ENCODE data around the gene PI4KB.
A peak's percentile ranks its signal among the peaks of the same experiment; 100 is the strongest.

PI4KB gene

GRCh38 chr1:151346082-151346768 is 19.0 kb upstream of the PI4KB start:
- no peak for DNase-seq (ENCODE audit: low spot score)

- DNase-seq (ENCODE audit: low spot score), result no peak
Measured at GRCh38 chr1:151344291-151344690, 17.1 kb upstream of the PI4KB start.

GRCh38 chr1:151343587-151343986 is 16.4 kb upstream of the PI4KB start:
- no peak for DNase-seq (ENCODE audit: low spot score)

- no peak for DNase-seq (ENCODE audit: low spot score)
Measured at GRCh38 chr1:151342569-151342968, 15.4 kb upstream of the PI4KB start.

GRCh38 chr1:151342021-151342420 is 14.8 kb upstream of the PI4KB start:
- DNase-seq (ENCODE audit: low spot score), result no peak

- DNase-seq (ENCODE audit: low spot score), result peak; percentile 33
Measured at GRCh38 chr1:151340870-151341754, 13.9 kb upstream of the PI4KB start.

GRCh38 chr1:151336556-151336955 is 9.3 kb upstream of the PI4KB start:
- DNase-seq (ENCODE audit: low spot score), result no peak

- no peak for DNase-seq (ENCODE audit: low spot score)
Measured at GRCh38 chr1:151334822-151335221, 7.6 kb upstream of the PI4KB start.

GRCh38 chr1:151327903-151328674 is 873 bp upstream of the PI4KB start:
- peak; percentile 51 for DNase-seq (ENCODE audit: low spot score)

- peak; percentile 48 for DNase-seq (ENCODE audit: low spot score)
Measured at GRCh38 chr1:151326619-151327222, 495 bp downstream of the PI4KB start.

- DNase-seq (ENCODE audit: low spot score), result no peak
Measured at GRCh38 chr1:151325646-151326429, 1.4 kb downstream of the PI4KB start.

- DNase-seq (ENCODE audit: low spot score), result no peak
Measured at GRCh38 chr1:151325231-151325630, 2.0 kb downstream of the PI4KB start.

- DNase-seq (ENCODE audit: low spot score), result no peak
Measured at GRCh38 chr1:151324390-151324930, 2.8 kb downstream of the PI4KB start.

GRCh38 chr1:151318975-151319374 is 8.2 kb downstream of the PI4KB start:
- no peak for DNase-seq (ENCODE audit: low spot score)

- DNase-seq (ENCODE audit: low spot score), result no peak
Measured at GRCh38 chr1:151315565-151316235, 11.5 kb downstream of the PI4KB start.

- DNase-seq (ENCODE audit: low spot score), result no peak
Measured at GRCh38 chr1:151314137-151314875, 12.9 kb downstream of the PI4KB start.

- no peak for DNase-seq (ENCODE audit: low spot score)
Measured at GRCh38 chr1:151313501-151313900, 13.7 kb downstream of the PI4KB start.

GRCh38 chr1:151312826-151313225 is 14.4 kb downstream of the PI4KB start:
- DNase-seq (ENCODE audit: low spot score), result no peak

GRCh38 chr1:151312411-151312810 is 14.8 kb downstream of the PI4KB start:
- no peak for DNase-seq (ENCODE audit: low spot score)
